Activated naive CD4-positive, alpha-beta T cell (primary cell): Measurements from ENCODE around the gene HIF3A.
A peak's percentile ranks its signal among the peaks of the same experiment; 100 is the strongest.
"Not testable (repeated sequence)": the region's sequence is repeated elsewhere in the genome, so short reads cannot be mapped to it uniquely, and the experiment has no call there.

Experiments used
- DNase-seq, 4 experiments: peaks; one replicate each; lab custom pipeline; 2025; lab: John Stamatoyannopoulos, UW

The HIF3A gene

DNA sequence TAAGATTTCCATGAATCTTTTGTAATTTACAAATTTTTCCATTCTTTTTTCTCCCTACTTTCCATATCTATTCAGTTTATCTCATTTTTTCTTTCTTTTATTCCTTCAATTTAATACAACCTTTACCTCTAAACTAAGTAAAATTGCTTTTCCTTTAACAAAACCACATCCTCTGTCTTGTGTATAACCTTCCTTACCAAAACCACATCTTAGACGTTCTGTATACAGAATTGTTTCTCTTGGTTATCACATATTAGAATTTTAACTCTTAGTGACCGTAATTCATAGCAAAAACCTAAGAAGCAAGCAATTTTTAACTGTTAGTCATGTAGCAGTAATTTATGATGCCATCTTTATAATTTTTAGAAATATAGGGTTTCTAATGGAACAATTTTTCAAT, 65.1 kb downstream of the HIF3A start:
- DNase-seq: no peak

DNA sequence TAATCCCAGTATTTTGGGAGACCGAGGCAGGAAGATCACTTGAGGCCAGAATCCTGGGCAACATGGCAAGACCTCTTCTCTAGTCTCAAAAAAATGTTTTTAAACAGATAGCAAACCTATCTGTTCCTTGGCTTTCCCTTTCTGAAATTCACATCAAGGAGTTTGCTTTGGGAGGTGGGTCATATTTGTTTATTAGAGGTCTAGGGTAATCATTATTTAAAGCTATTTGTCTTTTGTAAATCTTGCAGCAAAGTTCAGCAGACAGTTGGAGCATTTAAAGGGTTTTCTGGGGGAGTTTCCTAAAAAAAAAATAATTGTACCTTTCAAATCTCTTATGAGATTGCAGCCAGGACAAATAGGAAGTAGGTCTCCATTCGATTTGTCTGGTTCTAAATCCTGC, 67.5 kb downstream of the HIF3A start:
- DNase-seq: no peak

DNA sequence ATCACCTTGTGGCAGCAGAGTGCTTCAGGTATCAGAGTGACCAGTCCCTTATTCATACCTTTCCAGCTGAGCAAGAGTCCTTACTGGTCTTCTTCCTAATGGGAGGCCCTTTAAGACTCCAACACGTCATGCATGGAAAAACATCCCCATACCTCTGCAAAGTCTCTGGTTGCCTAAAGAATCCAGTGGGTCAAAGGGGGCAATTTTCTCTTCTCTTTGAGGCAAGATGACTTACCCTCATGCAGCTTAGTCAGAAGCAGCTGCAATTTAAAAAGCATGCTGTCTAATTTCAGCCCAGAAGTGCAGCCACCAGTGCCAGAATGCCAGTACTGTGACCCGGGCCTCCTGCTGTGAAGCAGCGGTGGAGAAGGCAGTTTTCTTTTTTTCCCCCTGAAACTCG, 68.7 kb downstream of the HIF3A start:
- DNase-seq: no peak

DNA sequence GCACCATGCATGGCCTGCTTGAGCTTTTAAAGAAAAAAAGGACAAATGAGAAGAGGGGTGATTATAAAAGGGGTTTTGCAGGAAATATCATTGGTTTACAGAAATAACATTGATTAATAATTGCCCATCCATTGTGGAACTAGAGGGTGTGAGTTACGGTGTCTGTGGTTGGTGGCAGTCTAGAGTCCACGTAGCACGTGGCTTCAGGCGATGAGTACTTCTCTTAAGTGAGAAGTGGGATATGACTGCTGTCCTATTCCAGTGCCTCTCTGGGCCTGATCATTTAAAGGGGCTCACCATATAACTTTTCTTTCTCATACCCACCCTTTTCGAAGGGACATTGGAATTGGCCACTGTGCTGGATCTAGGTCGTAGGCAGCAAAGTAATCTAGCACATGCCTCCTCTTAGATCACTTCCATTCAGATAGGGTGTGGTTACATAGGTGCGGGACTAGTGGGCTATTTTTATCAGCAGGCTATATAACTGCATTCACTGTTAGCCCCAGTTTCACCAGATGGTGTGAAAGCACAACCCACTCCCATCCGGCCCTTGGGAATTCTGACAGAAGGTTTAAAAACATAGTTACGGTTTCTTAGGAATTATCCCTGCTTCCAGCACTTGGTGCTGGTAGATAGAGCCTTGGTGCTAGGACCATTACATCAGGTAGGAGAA, 69.9 kb downstream of the HIF3A start:
- DNase-seq: no peak

DNA sequence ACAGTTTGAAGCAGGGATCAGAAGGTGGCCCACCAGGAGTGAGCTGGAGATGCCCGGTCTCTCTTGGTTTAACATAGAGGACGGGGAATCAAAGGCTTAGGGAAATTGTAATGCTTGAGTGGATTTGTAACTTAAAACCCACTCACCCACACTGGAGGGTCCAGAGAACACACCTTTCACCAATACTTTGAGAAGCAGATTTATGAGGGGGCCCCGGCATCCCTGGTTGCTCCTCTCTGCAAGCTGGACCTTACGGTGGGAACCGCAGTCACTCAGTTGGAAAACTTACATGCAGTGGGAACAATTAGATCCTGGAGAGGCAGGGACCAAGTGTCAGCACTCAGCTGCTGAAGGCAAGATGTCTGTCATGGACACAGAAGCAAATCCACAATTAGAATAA, 70.6 kb downstream of the HIF3A start:
- DNase-seq: no peak

DNA sequence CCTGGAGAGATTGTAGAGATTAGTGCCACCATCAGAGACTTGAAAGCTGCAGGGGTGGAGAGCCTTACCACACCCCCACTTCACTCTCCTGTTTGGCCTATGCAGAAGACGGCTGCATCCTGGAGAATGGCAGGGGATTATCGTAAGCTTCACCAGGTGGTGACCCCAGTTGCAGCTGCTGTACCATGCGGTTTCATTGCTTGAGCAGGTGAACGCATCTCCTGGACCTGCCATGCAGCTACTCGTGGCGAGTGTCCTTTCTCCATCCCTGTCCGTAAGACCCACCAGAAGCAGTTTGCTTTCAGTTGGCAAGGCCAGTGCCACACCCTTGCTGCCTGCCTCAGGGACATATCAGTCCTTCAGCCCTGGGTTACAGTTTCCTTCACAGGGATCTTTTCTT, 71.3 kb downstream of the HIF3A start:
- no peak for DNase-seq

DNA sequence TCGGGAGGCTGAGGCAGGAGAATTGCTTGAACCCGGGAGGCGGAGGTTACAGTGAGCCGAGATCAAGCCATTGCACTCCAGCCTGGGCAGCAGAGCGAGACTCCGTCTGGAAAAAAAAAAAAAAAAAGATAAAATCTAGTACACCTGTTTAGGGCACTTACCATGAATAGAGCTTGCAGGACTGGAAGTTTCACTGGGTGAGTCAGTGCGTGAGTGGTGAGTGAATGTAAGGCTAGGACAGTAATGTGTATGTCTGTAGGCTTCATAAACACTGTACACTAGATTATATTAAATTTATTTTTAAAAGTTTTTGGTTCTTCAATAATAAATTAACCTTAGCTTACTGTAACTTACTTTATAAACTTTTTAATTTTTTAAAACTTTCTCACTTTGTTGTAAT, 73.0 kb downstream of the HIF3A start:
- no peak for DNase-seq

DNA sequence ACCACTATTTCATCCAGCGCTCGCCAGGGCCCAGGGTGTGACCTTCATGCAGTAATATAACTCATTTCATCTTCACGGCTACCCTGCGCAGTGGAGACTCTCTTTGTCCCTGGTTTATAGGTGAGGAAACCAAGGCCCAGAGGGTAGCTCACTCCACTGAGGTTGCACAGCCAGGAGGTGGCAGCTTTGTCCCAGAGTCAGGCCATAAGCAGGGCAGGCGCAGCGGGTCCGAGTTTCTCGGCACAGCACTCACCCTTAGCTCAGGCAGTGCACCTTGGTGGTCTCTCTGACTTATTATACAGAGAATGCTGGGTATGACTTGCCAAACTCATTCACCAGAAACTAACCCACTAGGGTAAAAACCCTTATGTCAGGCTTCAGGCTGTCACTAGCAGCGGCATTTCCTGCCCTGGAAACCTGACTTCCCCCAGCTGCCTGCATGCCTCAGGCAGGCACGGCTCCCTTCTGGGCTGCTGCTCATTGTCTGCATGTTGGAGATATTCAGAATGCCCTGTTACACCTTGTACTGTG, 74.6 kb downstream of the HIF3A start:
- peak in 1 of 4 experiments; percentile 9 for DNase-seq

DNA sequence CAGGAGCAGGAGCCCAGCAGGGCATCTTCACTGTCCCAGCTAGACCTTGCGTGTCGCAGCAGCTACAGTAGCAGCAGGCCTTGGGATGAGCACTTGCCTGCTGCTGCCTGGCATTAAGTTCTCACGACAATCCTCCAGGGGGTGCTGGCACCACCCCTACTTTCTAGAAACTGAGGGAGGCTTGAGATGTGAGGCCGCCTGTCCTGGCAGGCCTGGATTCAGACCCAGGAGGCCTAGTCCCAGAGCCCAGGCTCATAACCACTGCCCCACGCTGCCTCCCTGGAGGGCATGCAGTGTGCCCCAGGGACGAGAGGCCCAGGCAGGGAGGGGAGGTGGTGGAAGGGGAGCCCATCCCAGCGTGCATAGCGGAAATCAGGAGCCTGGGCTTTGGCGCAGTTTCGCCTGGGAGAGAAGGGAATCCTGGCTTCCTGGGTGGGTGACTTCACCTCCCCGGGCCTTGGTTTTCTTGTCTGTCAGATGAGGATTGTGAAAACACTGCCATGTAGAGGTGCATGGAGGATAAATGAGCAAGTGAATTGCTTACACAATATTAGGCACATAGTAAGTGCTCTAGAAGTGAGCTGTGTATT, 76.2 kb downstream of the HIF3A start:
- DNase-seq: no peak

DNA sequence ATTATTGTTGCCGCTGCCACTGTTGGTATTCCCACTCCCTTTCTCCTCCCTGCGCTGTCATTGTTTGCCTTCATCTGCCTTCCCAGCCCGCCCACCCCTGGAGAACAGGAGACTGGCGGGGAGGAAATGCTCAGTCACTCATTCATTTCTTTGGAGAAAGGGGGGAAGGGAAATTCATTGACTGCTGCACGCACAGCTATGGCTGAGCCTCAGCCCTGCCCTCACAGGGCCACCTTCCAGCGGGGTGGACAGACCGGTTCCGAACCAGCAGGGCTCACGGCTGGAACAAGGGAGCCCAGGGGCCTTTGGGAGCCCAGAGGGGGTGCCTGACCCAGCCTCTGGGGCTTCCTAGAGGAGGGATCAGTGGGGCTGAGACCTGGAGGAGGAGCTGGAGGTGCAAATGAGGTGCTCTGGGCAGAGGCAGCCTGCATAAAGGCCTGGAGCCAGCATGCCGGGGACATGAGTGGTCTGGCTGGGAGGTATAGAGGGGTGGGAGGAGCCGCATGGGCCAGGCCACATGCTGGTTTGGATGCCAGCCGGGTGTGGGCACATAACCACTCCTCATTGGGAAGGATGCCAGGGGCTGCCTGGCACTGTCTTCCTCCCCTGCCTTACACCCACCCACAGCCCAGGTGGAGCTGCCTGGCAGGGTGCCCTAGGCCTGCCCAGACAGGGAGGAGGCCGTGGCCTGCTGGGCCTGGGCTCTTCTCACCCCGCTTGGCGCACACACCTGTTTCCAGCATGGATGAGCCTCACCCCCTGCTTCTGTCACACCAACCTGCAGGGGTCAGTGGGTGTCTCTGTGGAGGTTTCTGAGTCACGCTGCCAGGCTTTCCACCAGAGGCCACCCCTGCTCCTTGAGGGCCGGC, 76.9 kb downstream of the HIF3A start:
- no peak for DNase-seq

DNA sequence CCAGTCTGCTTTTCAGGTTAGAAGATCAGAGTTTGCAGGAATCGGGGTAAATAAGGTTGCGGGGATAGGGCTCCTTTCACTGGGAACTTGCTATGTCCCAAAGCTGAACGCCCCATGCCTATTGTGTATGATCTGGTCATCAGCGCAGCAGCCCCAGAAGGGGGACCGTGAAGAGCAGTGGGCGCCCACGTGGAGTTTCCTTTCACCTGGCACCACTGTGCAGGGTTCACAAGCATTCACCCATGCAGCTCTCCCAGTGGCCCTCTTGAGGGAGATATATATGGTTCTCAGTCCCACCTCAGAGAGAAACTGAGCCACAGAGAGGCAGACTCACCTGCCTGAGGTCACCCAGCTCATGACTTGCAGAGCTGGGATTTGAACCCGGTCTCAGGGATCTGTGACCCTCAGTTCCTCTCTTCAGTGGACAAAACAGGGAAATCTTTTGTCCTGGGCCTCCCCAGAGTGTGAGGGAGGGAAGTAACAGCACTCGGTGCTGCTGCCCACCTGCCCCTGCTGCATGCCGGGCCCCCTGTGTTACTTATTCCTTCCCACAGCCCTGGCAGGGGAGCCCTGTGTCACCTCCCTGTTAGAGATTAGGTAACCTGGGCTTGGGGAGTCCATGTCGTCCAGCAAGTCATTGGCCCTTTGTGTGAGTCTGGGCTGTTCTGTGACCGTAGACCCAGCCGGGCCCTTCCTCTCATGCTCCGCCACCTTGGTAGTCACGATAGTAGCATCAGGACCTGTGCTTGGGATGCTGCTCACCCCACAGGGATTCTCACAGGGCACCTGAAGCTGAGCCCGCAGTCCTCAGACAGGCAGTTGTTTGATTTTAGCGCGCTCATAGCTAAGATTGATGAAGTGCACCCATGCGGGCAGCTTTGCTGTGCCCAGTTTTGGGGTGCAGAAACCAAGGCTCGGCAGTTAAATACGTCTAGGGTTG, 78.0 kb downstream of the HIF3A start:
- no peak for DNase-seq

DNA sequence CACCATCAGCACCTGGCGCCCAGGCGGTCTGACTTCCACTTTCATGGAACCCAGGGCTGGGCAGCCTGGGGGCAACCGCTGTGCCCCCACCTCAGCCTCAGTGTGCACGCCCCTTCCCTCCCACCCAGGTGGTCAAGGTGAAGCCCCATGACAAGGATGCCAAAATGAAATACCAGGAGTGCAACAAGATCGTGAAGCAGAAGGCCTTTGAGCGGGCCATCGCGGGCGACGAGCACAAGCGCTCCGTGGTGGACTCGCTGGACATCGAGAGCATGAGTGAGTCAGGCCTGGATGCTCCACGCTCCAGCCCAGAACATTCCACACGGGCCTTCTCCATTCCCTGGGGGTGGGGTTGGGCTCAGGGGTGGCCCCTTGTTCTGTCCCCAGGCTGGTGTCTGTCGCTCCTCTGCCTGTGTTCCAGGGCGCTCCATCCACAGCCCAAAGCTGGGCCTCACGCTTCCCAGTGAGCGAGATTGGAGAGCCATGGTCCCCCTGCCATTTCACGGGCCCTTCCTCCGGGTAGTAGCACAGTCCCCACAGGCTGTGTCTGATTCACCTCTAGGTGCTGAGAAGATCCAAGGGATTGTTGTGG, 78.7 kb downstream of the HIF3A start:
- DNase-seq: not testable (repeated sequence)

DNA sequence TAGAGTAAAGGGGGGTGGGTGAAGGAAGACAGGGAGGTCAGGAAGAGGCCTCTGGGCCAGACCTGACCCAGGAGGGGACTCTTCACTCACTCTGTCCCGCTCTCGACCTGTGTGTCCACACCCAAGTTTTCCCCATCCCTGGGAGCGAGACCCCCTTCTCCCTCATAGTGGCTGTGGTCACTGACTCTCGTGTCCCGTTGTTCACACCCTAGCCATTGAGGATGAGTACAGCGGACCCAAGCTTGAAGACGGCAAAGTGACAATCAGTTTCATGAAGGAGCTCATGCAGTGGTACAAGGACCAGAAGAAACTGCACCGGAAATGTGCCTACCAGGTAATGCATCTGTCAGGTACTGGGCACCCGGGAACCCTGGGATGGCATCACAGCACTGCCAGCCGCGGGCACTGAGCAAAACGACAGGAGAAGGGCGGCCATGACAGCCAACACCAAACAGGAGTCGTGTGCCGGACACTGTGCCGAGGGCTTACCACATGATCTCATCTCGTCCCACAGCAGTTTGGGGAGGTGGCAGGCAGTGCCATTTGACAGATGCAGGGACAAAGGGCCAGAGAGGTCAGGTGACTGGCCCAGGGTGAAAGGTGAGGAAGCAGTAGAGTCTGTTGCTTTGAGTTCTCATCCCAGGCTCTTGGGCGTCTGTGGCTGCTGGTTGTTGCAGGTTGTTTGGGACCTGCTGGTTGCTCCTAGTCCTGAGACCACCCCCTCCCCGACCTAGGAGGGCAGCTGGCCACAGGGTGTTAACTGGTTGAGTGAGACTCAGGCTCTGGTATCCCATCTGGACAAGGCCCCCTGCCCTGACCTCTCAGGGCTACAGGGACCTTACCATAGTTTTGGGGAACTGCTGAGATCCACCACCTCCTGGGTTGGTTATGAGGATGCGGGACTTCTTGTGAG, 79.7 kb downstream of the HIF3A start:
- DNase-seq: no peak

DNA sequence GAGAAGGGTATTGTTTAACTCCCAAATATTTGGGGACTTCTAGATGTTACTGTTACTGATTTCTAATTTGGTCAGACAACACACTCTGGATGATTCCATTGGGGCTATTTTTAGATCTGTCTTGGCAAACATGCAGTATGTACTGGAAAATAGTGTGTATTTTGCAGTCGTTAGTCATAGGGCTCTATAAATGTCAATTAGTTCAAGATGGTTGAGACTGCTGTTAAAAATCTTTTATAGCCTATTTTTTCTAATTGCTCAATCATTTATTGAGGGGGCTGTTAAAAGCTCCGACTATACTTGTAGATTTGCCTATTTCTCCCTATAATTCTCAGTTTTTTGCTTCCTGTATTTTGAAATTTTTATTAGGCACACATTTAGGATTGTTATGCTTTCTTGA, 81.4 kb downstream of the HIF3A start:
- no peak for DNase-seq

DNA sequence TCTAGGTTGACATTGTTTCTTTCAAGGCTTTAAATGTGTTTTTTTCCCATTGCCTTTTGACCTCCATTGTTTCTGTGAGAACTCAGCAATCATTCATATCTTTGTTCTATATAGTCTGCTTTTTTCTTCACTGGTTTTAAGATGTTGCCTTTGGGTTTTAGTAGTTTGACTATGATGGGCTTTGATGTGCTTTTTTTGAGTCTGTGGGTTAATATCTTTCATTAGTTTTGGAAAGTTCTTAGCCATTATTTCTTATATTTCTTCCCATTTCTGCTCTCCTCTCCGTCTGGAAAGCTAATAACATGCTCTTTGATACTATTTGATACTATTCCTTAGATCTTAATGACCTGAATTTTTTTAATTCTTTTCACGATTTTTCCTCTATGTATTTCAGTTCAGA, 83.8 kb downstream of the HIF3A start:
- no peak for DNase-seq

DNA sequence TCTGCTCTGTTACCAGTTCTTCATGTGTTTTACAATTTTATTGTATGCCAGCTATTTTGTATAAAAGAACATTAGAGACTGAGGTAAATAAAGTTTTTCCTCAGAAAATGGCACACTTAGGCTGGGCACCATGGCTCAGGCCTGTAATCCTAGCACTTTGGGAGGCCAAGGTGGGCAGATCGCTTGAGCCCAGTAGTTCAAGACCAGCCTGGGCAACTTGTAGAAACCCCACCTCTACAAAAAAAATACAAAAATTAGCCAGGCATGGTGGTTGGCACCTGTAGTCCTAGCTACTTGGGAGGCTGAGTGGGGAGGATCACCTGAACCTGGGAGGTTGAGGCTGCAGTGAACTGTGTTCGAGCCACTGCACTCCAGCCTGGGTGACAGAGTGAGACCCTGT, 84.5 kb downstream of the HIF3A start:
- DNase-seq: no peak

DNA sequence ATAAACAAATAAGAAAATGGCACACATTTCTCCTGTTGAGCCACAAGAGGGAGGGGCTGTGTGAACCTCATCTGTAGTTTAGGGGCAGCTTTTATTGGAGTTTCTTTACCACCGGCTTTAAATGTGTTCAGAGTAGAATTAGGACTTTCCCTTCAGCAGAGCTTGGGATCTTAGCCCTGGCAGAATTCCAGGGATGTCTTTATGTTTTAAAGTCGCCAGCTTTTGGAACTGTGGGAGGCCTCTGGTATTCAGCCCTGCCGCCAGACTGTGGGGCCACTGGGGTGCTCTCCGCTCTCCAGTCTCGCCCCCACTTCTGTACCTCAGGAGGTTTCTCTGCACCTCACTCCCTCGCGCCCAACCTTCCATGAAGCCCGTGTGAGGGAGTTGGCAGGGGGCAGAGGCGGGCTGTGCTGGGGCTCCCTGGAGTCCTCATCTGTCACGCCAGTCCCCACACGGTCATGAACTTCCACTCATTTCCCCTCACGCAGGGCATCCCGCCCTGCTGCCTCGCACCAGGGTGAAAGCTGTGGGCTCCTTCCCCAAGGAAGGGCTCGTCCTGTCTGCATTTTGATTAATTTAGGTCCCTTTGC, 85.0 kb downstream of the HIF3A start:
- DNase-seq: no peak

DNA sequence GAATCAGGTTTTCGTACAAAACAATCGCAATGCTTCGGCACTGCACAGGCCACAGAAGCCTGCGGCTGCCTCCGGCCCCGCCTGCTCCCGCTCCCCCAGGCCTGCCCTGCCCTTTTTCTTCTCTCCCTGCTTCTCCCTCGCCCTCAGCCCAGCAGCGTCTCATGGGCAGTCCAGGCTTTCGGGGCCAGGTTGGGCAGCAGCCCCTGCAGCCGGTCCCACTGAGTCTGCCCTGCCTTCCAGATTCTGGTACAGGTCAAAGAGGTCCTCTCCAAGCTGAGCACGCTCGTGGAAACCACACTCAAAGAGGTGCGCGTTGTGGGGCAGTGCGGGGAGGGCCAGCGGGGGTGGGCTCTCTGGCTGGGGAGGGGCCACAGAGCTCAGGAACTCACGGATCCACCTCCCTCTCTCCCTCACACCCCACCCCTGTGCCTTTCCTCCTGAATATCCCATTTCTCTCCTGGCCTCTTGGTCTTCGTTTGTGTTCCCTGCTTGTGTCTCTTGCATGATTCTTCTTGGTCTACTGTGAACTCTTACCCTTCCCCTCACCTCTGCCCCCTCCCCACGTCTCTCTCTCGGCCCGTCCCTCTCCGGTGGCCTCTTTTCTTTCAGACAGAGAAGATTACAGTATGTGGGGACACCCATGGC, 86.5 kb downstream of the HIF3A start:
- no peak for DNase-seq

DNA sequence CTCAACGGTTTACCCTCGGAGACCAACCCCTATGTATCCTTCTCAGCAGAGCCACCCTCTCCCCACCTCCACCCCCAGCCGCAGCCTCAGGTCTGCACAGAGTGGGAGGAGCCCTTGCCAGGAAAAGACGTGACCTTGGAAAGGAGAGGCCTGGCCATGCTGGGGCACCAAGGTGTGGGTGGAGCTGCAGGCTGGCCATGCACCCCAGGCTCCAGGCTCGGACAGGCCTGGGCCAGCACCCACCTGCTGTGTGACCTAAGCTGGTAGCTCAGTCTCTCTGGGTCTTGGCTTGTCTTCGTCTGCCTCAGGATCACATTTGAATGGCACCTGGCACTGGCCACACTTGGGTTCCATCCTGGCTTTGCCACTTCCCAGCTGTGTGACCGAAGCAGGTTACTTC, 87.0 kb downstream of the HIF3A start:
- DNase-seq: no peak
